K562 (cell line): ENCODE data around the gene DLGAP1. TPM values are rescaled to one million over a fixed set of nuclear protein-coding genes. Genes with fewer than 3 reads are reported as not detected.

Source experiments
- CC2D1A ChIP-seq: fragments of 450-650 bp; IDR thresholded peaks from 2 replicates; pipeline ENCODE4 v1.6.1; 2017; ENCODE audit warnings: mild to moderate bottlenecking
- DDX20 ChIP-seq: fragments of 450-650 bp; IDR thresholded peaks from 2 replicates; pipeline ENCODE4 v1.6.1; 2016; ENCODE audit warnings: missing genetic modification characterization, low read depth, mild to moderate bottlenecking, missing compliant biosample characterization, moderate library complexity
- E4F1 ChIP-seq: fragments of 250-450 bp; sonication (Bioruptor Pico); IDR thresholded peaks from 2 replicates; pipeline ENCODE4 v1.5.0; 2021; ENCODE audit warnings: mild to moderate bottlenecking, borderline replicate concordance
- ETV5 ChIP-seq: sonication (generic); formaldehyde crosslinking; IDR thresholded peaks from 2 replicates; pipeline ENCODE4 v1.4.0; 2020; ENCODE audit warnings: low read depth, mild to moderate bottlenecking, missing genetic modification reagents
- ETV6 ChIP-seq, 3 experiments: fragments of 150-350 bp in 1 of 3; sonication (generic) in 1 of 3; formaldehyde crosslinking in 1 of 3; IDR thresholded peaks; 2 replicates each; pipeline versions ENCODE4 v1.6.1 to v1.8.0; 2014 to 2022; ENCODE audit warnings: borderline replicate concordance in 2 of 3, low read depth in 2 of 3, antibody characterized with exemption in 1 of 3, low read length in 1 of 3, mild to moderate bottlenecking in 1 of 3, missing genetic modification reagents in 1 of 3
- FOXK2 ChIP-seq, 2 experiments: fragments of 450-650 bp; IDR thresholded peaks in 1 of 2; conservative IDR thresholded peaks in 1 of 2; 2 replicates each; pipeline ENCODE4 v1.6.1; 2016; ENCODE audit warnings: low read depth in 2 of 2, mild to moderate bottlenecking in 1 of 2
- HDGF ChIP-seq: fragments of 450-650 bp; IDR thresholded peaks from 2 replicates; pipeline ENCODE4 v1.6.1; 2016
- ILF3 ChIP-seq: fragments of 450-650 bp; IDR thresholded peaks from 2 replicates; pipeline ENCODE4 v1.6.1; 2018; ENCODE audit warnings: antibody characterized with exemption, mild to moderate bottlenecking, moderate library complexity, borderline replicate concordance
- MLLT1 ChIP-seq, 2 experiments: fragments of 450-650 bp; IDR thresholded peaks; 2 replicates each; pipeline ENCODE4 v1.6.1; 2016
- MTA3 ChIP-seq: fragments of 450-650 bp; formaldehyde crosslinking; IDR thresholded peaks from 2 replicates; pipeline ENCODE4 v1.6.1; 2017; ENCODE audit warnings: mild to moderate bottlenecking, borderline replicate concordance
- MYC ChIP-seq, 2 experiments: fragments of 250-450 bp in 1 of 2; sonication (Bioruptor Pico) in 1 of 2; IDR thresholded peaks; 2 replicates each; pipeline versions ENCODE4 v1.5.1 to v1.6.1; 2012 to 2021; ENCODE audit warnings: low read depth in 2 of 2, borderline replicate concordance in 1 of 2, improper control_type of control experiment in 1 of 2, low read length in 1 of 2, mild to moderate bottlenecking in 1 of 2, moderate library complexity in 1 of 2
- STAG1 ChIP-seq: sonication (generic); formaldehyde crosslinking; IDR thresholded peaks from 2 replicates; pipeline ENCODE4 v1.5.0; 2020; ENCODE audit warnings: missing genetic modification reagents, borderline replicate concordance
- TBP ChIP-seq: optimal IDR thresholded peaks from 2 replicates; pipeline ENCODE3; 2011; ENCODE audit warnings: low read depth, low read length, improper control_type of control experiment
- ZKSCAN8 ChIP-seq: fragments of 200-800 bp; sonication (Bioruptor generic); IDR thresholded peaks from 2 replicates; pipeline ENCODE4 v1.6.1; 2016; ENCODE audit warnings: missing genetic modification characterization, missing compliant biosample characterization
- ZNF449 ChIP-seq: fragments of 250-450 bp; sonication (Bioruptor Pico); IDR thresholded peaks from 2 replicates; pipeline ENCODE4 v1.8.0; 2022; ENCODE audit warnings: moderate library complexity, mild to moderate bottlenecking, inconsistent platforms
- ZNF511 ChIP-seq: sonication (generic); formaldehyde crosslinking; IDR thresholded peaks from 2 replicates; pipeline ENCODE4 v1.8.0; 2022; ENCODE audit warnings: mild to moderate bottlenecking, missing genetic modification reagents
- polyA plus RNA-seq, 8 experiments: library from polyadenylated mRNA; depleted of rRNA in 4 of 8; stranded (reverse) in 5 of 8; unstranded in 3 of 8; fragments of >200 nt; fragmentation: Nextera tagmentation in 2 of 8; fragmentation: Illumina TruSeq in 1 of 8; extraction: Ambion mirVana in 2 of 8; extraction: Trizol in 1 of 8; gene quantifications; 2 replicates each; pipeline versions ENCODE4 v1.2.1 to v1.2.3, GENCODE V29; 2011 to 2014; ENCODE audit warnings: inconsistent platforms in 1 of 8, missing spikeins in 1 of 8
- total RNA-seq, 7 experiments: library from RNA; depleted of rRNA in 6 of 7; stranded (reverse); fragments of >200 nt in 6 of 7; fragmentation: Illumina TruSeq in 2 of 7; extraction: Trizol in 2 of 7; gene quantifications; 2 replicates each; pipeline versions ENCODE4 v1.2.1 to v1.2.3, GENCODE V29; 2011 to 2021; ENCODE audit warnings: low replicate concordance in 1 of 7
- TF ChIP-seq, protein P1 (sequence below): fragments of 450-650 bp; formaldehyde crosslinking; IDR thresholded peaks from 2 replicates; pipeline ENCODE4 v1.4.0; 2022; ENCODE audit warnings: mild to moderate bottlenecking, moderate library complexity
- TF ChIP-seq, protein P2 (sequence below): sonication (generic); formaldehyde crosslinking; IDR thresholded peaks from 2 replicates; pipeline ENCODE4 v1.8.0; 2022; ENCODE audit warnings: mild to moderate bottlenecking, missing genetic modification reagents, borderline replicate concordance

The DLGAP1 gene
- total and polyA plus RNA-seq, 9 of the 15 experiments (the other 6 are each of a cell fraction or from before 2014, with no cell fraction given), result 0.04 to 0.22 (median 0.08) TPM

DNA sequence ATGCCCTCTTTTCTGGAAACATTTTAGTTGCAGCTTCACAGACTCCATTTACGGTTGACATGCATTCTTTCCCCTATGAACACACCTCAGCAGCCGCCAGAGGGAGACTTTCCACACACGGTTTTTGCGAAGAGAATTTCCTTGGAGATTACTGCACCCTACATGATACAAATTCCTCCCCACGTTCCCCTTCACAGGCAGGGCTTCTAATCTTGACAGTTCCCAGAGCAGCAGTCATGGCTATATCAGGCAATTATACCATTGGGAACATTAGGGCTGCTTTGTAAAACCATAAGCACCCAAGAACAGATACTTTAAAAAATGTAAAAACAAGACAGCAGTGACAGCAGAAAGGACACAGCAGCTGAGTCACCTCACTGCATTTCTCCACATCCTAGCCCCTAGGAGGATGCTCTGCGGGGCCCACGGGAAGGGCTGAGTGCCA is 751.4 kb downstream of the DLGAP1 start (continued):
- TF ChIP-seq E4F1 (CRISPR knock-in tag) (no peak), ILF3 (no peak), FOXK2 (conservative IDR thresholded peaks at IDR 0.05 in 1 of 2, IDR thresholded peaks at IDR 0.05 in 1 of 2; ENCODE audit: low read depth in 2 of 2) (peak; percentile 61 to 68; a peak in 3 of 4 replicates), STAG1 (CRISPR knock-in tag) (no peak), HDGF (peak; percentile 63), MTA3 (peak; percentile 71; the same call in 1 of the 2 replicates), CC2D1A (peak; percentile 63; the same call in 1 of the 2 replicates), ZNF511 (no peak), ZNF449 (CRISPR knock-in tag) (no peak), TBP (no peak), DDX20 (tag) (no peak), ZKSCAN8 (CRISPR knock-in tag) (no peak), ETV6 (IDR thresholded peaks at IDR 0.05; ENCODE audit: borderline replicate concordance in 1 of 2, low read depth in 2 of 2, low read length in 1 of 2) (no peak), ETV6 (CRISPR knock-in tag; IDR thresholded peaks at IDR 0.05; ENCODE audit: borderline replicate concordance) (no peak), ETV5 (CRISPR knock-in tag) (no peak), MLLT1 (IDR thresholded peaks at IDR 0.05) (peak in 1 of 2 experiments; percentile 55; a peak in 1 of 4 replicates), MYC (IDR thresholded peaks at IDR 0.05; ENCODE audit: low read depth, low read length) (peak; percentile 54), MYC (CRISPR knock-in tag; IDR thresholded peaks at IDR 0.05; ENCODE audit: borderline replicate concordance, low read depth) (no peak)
- TF ChIP-seq, protein P1, sequence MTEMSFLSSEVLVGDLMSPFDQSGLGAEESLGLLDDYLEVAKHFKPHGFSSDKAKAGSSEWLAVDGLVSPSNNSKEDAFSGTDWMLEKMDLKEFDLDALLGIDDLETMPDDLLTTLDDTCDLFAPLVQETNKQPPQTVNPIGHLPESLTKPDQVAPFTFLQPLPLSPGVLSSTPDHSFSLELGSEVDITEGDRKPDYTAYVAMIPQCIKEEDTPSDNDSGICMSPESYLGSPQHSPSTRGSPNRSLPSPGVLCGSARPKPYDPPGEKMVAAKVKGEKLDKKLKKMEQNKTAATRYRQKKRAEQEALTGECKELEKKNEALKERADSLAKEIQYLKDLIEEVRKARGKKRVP (CRISPR knock-in tag), result no peak
- TF ChIP-seq, protein P2, sequence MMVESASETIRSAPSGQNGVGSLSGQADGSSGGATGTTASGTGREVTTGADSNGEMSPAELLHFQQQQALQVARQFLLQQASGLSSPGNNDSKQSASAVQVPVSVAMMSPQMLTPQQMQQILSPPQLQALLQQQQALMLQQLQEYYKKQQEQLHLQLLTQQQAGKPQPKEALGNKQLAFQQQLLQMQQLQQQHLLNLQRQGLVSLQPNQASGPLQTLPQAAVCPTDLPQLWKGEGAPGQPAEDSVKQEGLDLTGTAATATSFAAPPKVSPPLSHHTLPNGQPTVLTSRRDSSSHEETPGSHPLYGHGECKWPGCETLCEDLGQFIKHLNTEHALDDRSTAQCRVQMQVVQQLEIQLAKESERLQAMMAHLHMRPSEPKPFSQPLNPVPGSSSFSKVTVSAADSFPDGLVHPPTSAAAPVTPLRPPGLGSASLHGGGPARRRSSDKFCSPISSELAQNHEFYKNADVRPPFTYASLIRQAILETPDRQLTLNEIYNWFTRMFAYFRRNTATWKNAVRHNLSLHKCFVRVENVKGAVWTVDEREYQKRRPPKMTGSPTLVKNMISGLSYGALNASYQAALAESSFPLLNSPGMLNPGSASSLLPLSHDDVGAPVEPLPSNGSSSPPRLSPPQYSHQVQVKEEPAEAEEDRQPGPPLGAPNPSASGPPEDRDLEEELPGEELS (CRISPR knock-in tag), result no peak
